Psoas muscle (tissue), 8 donors: ENCODE measurements around the gene DOC2A. TPM values are rescaled to one million over a fixed set of nuclear protein-coding genes. Genes with fewer than 3 reads are reported as not detected.

ENCODE experiments used
- ATAC-seq, 4 donors: fragments of 200-7000 bp; cut with Tn5 transposase; one replicate each; pipeline ENCODE4 v1.9.1; 2020; ENCODE audit warnings: moderate library complexity in 3 of 4, mild to moderate bottlenecking in 2 of 4
- DNase-seq, 2 donors: peaks; one replicate each; pipeline ENCODE4 v3.0.0-alpha.2; 2020
- H3K27ac ChIP-seq: fragments of 200-600 bp; one replicate; pipeline ENCODE4 v1.8.0; 2022
- H3K27me3 ChIP-seq, 3 donors: fragments of 200-600 bp in 1 of 3; one replicate each; pipeline versions ENCODE4 v1.6.1 to v1.8.0; 2013 to 2022; ENCODE audit warnings: low read length in 2 of 3, mild to moderate bottlenecking in 2 of 3, moderate library complexity in 1 of 3; ENCODE audit not compliant: insufficient read depth in 3 of 3
- H3K36me3 ChIP-seq, 2 donors: fragments of 200-600 bp in 1 of 2; one replicate each; pipeline versions ENCODE4 v1.6.1 to v1.8.0; 2013 to 2022; ENCODE audit warnings: low read depth in 1 of 2, mild to moderate bottlenecking in 1 of 2, moderate library complexity in 1 of 2; ENCODE audit not compliant: insufficient read depth in 1 of 2
- H3K4me1 ChIP-seq: fragments of 200-600 bp; one replicate; pipeline ENCODE4 v1.8.0; 2022
- H3K4me3 ChIP-seq: fragments of 200-600 bp; one replicate; pipeline ENCODE4 v1.8.0; 2022; ENCODE audit warnings: mild to moderate bottlenecking
- H3K9me3 ChIP-seq: fragments of 200-600 bp; one replicate; pipeline ENCODE4 v1.8.0; 2022
- WGBS, 3 donors: extraction: QIAGEN DNeasy Blood & Tissue Kit; methylation state at CpG; one replicate each; pipeline versions ENCODE4 v1.1.6 to v1.1.7; 2013; 5-methylcytosine and 5-hydroxymethylcytosine counted together
- intact Hi-C, 2 donors: fragments of 100-400 bp; cut with DNase I; formaldehyde crosslinking; loops; one replicate each; pipeline versions ENCODE4 v1.11.0 to v1.14.2; 2022
- polyA plus RNA-seq, 3 donors: library from polyadenylated mRNA; stranded (reverse); fragments of 200-250 nt; gene quantifications; one replicate each; pipeline ENCODE4 v1.2.3, GENCODE V29; 2013
- total RNA-seq, 4 donors: library from RNA; stranded (reverse); fragmentation: NEBNext Ultra II Directional in 2 of 4; extraction: Animal tissue kit (Norgen Biotek cat#: 25700) in 2 of 4; gene quantifications; one replicate each; pipeline versions ENCODE4 v1.2.1 to v1.2.4, GENCODE V29; 2021 to 2023
- TF ChIP-seq, protein P1 (sequence below): fragments of 200-600 bp; IDR thresholded peaks from one replicate; pipeline ENCODE4 v1.8.0; 2022; ENCODE audit warnings: antibody characterized with exemption
- donor health status: healthy with polysubstance abuse.
- donor health status: DM: no; HTN: no; CAD: no; lungs with moderate emphysema.
- donor health status: Bipolar disorder and iron deficiency.
- donor health status: healthy.
- donor health status: DM: yes; HTN: yes; CAD: no.
- donor health status: DM: no; HTN: no; CAD: no.
- donor health status: DM: no; HTN: no; CAD: no.
- donor health status: DM: yes; HTN: yes; CAD: no.

DOC2A gene
- total and polyA plus RNA-seq, 7 donors = 0.11 to 0.51 (median 0.15) TPM; not detected in 2

DNA sequence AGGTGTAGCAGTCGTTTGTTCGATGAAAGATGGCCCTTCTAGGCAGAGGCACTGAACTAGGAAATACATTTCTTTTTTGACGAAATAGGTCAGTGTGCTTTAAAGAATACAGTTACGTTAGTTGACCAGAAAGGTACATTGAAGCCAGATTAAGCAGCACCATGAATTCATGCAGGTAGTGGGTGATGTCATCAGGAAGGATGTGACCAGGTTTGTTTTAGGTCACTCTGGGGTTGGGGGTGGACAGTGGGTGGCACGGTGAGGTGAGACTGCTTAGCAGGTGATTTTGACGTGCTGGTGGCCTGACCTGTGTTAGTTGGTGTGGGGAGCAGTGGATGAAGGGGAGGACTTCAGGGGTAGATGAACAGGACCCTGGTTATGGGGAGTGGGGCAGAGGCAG lies 11.2 kb downstream of the DOC2A start:
- Histone ChIP-seq H3K36me3 (peaks cover 0 to 39% of the 10 kb centered on the region in 2 donors), H3K4me1 (peaks cover 13% of the 10 kb centered on the region), H3K27me3 (no peaks in the 10 kb centered on the region), H3K4me3 (no peak overlapping the region), H3K9me3 (no peaks in the 10 kb centered on the region), H3K27ac (no peak overlapping the region)
- WGBS, 3 donors = 86 to 89% (median 89%) methylated on average over 6 of the region's 6 CpGs
- DNase-seq (no peak), ATAC-seq (no peak)
- TF ChIP-seq, protein P1, sequence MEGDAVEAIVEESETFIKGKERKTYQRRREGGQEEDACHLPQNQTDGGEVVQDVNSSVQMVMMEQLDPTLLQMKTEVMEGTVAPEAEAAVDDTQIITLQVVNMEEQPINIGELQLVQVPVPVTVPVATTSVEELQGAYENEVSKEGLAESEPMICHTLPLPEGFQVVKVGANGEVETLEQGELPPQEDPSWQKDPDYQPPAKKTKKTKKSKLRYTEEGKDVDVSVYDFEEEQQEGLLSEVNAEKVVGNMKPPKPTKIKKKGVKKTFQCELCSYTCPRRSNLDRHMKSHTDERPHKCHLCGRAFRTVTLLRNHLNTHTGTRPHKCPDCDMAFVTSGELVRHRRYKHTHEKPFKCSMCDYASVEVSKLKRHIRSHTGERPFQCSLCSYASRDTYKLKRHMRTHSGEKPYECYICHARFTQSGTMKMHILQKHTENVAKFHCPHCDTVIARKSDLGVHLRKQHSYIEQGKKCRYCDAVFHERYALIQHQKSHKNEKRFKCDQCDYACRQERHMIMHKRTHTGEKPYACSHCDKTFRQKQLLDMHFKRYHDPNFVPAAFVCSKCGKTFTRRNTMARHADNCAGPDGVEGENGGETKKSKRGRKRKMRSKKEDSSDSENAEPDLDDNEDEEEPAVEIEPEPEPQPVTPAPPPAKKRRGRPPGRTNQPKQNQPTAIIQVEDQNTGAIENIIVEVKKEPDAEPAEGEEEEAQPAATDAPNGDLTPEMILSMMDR = no peak
- intact Hi-C loops = loop anchor here (5.0 kb wide), 3 partner anchors 42 to 297 kb away; partner anchors contain the start of gene KIF22 (in 1 of the 2)

DNA sequence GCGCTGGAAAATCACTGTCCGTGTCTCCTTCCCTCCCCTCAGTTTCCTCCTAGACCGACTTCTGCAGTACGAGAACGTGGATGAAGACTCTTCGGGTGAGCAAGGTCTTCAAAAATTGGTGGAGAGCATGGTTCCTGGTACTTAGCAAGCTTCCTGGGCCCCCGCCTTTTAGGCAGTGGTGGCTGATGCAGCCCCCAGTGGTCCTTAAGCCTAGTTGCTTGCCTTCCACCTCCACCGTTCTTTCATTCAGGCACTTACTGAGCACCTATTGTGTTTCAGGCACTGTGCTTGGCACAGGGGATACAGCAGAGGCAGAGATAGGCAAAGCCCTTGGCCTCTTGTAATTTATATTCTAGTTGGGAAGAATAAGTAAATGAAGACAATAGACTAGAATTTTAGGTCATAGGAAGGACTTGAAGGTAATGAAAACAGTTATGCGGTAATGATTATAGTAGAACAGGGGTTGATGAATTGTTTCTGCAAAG lies 14.0 kb downstream of the DOC2A start:
- Histone ChIP-seq H3K27me3 (no peaks in the 10 kb centered on the region), H3K4me1 (peaks cover 21% of the 10 kb centered on the region), H3K27ac (peak overlapping the region; percentile 99), H3K9me3 (no peaks in the 10 kb centered on the region), H3K36me3 (peaks cover 3 to 56% of the 10 kb centered on the region in 2 donors), H3K4me3 (peak overlapping the region; percentile 86)
- ATAC-seq (no peak), DNase-seq (no peak)
- TF ChIP-seq, protein P1 = no peak
- intact Hi-C loops = no loop called here
- WGBS, 3 donors = 20 to 26% (median 21%) methylated on average over 9 of the region's 9 CpGs

DNA sequence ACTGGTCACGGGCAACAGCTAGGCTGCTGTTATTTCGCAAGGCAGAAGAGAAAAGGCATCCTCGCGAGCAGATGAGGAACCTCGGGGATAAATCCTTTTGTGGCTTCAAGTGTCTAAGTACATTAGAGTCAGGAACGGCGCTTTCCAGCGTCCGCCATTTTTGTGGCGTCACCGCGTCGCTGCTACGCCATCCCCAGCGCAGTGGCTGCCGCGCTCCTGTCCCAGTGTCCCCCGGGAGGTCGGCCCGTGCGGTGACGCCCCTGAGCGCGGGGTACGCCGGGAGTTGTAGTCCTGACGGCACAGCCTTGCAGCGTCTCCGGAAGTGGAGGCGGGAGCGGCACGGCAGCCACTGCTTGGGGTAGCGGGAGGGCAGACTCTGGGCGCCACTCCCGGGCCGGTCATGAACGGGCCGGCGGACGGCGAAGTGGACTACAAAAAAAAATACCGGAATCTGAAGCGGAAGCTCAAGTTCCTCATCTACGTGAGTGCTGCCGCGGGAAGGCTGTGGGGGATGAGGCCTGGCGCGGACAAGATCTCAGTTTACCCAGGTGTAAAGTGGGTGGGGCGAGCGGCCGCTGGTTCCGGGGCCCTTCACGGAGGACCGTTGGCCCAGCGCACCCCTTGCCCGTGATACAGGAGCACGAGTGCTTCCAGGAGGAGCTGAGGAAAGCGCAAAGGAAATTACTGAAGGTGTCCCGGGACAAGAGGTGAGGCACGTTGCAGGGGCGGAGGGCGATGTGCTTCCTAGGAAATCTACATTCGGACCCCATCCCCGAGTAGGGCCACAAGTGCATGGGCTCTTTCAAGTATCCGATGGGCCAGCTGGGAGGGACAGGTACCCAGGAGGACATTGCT lies 14.7 kb downstream of the DOC2A start, which contains the start of gene INO80E:
Gene INO80E, plus strand, starts transcription at position 331 of the 855 bp plus-strand sequence. Its CDS starts 70 bp downstream, at position 401.
- H3K4me1 ChIP-seq = peaks cover 21% of the 10 kb centered on the region
- DNase-seq = peak; percentile 99 to 100
- TF ChIP-seq, protein P1 = no peak
- H3K27me3 ChIP-seq = no peaks in the 10 kb centered on the region
- intact Hi-C loops = loop anchor here in 1 of 2 donors (2.0 kb wide), 1 partner anchor 21 kb away; no protein-coding TSS in a partner anchor
- ATAC-seq = peak; percentile 98 to 99 (median 98)
- H3K36me3 ChIP-seq = peaks cover 3 to 61% of the 10 kb centered on the region in 2 donors
- WGBS, 3 donors = 0% methylated on average over 64 to 65 of the region's 65 CpGs
- H3K9me3 ChIP-seq = no peaks in the 10 kb centered on the region
- H3K4me3 ChIP-seq = peak within 1 kb of the TSS; percentile 86
- H3K27ac ChIP-seq = peak within 1 kb of the TSS; percentile 99

DNA sequence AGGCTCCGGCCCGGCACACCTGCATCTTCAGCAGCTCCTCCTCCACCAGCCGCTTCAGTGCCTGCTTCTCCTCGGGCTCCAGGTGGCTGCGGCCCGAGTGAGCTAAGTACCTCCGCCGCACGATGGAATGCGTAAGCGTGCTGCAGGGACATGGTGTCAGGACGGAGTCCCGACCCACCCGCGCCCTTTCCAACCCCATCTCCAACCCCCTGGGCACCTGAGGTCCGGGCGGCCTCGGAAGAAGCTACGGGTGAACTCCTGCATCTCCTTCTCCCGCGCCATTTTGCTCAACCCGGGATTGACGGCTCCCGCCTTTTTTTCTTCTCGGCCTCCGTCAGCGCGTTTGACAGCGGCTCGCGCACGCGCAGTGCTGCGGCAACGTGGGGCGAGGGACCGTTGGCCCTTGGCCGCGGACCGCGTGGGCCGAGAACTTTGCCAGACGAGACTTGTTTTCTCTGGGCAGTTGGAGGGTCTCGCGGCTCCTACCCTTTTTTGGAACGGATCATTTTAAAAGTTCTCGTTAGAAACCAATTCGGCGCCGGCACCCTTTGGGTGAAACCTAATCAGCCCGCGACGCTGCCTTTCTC lies 15.4 kb downstream of the DOC2A start, which contains the start of gene HIRIP3:
Gene HIRIP3, minus strand, starts transcription at position 294 of the 587 bp plus-strand sequence. Its CDS starts 12 bp downstream, at position 282.
- intact Hi-C loops = loop anchor here in 1 of 2 donors (2.0 kb wide), 1 partner anchor 21 kb away; no protein-coding TSS in a partner anchor
- ATAC-seq (peak; percentile 78 to 88 (median 82)), DNase-seq (peak; percentile 90 to 95)
- Histone ChIP-seq H3K27ac (peak within 1 kb of the TSS; percentile 99), H3K4me3 (peak within 1 kb of the TSS; percentile 86), H3K9me3 (no peaks in the 10 kb centered on the region), H3K36me3 (peaks cover 3 to 61% of the 10 kb centered on the region in 2 donors), H3K27me3 (no peaks in the 10 kb centered on the region), H3K4me1 (peaks cover 21% of the 10 kb centered on the region)
- WGBS, 3 donors = 0 to 1% (median 0%) methylated on average over 48 to 53 of the region's 53 CpGs
- TF ChIP-seq, protein P1 = no peak
